CD4-positive, alpha-beta T cell (primary cell): ENCODE data around the gene CWC27. TPM values are rescaled to one million over a fixed set of nuclear protein-coding genes. Genes with fewer than 3 reads are reported as not detected.

Experiments
- ATAC-seq: fragments of 200-7000 bp; cut with Tn5 transposase; one replicate; pipeline ENCODE4 v1.10.0; 2022; ENCODE audit warnings: mild to moderate bottlenecking; ENCODE audit not compliant: poor library complexity
- CTCF ChIA-PET: fragments of 350-600 bp; sonication (Branson Sonifier 250); formaldehyde crosslinking; loops from one replicate; lab custom pipeline; 2021; ENCODE audit warnings: antibody characterized with exemption, inconsistent platforms; lab: Charles Lee
- POLR2A ChIA-PET: fragments of 350-600 bp; sonication (Branson Sonifier 250); formaldehyde crosslinking; loops from one replicate; lab custom pipeline; 2021; ENCODE audit warnings: antibody characterized with exemption, inconsistent platforms; lab: Charles Lee
- DNase-seq, 14 experiments: peaks; one replicate each; pipeline ENCODE4 v3.0.0-alpha.2; 2013 to 2020; ENCODE audit warnings: mixed read lengths in 2 of 14
- H3K27ac ChIP-seq, 2 donors: one replicate each; pipeline versions ENCODE4 v1.5.1 to v1.7.0; 2013; ENCODE audit warnings: low read length in 2 of 2, low read depth in 1 of 2, mild to moderate bottlenecking in 1 of 2
- H3K27me3 ChIP-seq, 2 experiments: 1 replicate in 1 of 2; 2 replicates in 1 of 2; pipeline versions ENCODE4 v1.6.1 to v1.7.0; 2013; ENCODE audit warnings: low read length in 2 of 2, control low read depth in 1 of 2, mild to moderate bottlenecking in 1 of 2, moderate library complexity in 1 of 2; ENCODE audit not compliant: insufficient read depth in 2 of 2, control insufficient read depth in 1 of 2
- H3K36me3 ChIP-seq: one replicate; pipeline ENCODE4 v1.6.1; 2013; ENCODE audit warnings: low read length, control low read depth; ENCODE audit not compliant: insufficient read depth
- H3K4me1 ChIP-seq: one replicate; pipeline ENCODE4 v1.6.1; 2013; ENCODE audit warnings: low read length, control low read depth; ENCODE audit not compliant: insufficient read depth
- H3K4me3 ChIP-seq: one replicate; pipeline ENCODE4 v1.5.1; 2013; ENCODE audit warnings: mild to moderate bottlenecking, low read length, moderate library complexity
- H3K9me3 ChIP-seq, 2 experiments: 1 replicate in 1 of 2; 2 replicates in 1 of 2; pipeline versions ENCODE4 v1.6.1 to v1.7.0; 2013; ENCODE audit warnings: low read length in 2 of 2, mild to moderate bottlenecking in 2 of 2, control low read depth in 1 of 2, moderate library complexity in 1 of 2; ENCODE audit not compliant: control insufficient read depth in 1 of 2, insufficient read depth in 1 of 2
- H3K27ac Mint-ChIP-seq: one replicate; pipeline ENCODE4 v1.8.0; 2020; ENCODE audit warnings: mixed read lengths
- H3K27me3 Mint-ChIP-seq: one replicate; pipeline ENCODE4 v1.8.0; 2021; ENCODE audit warnings: mixed read lengths
- H3K36me3 Mint-ChIP-seq: one replicate; pipeline ENCODE4 v1.8.0; 2021; ENCODE audit warnings: low read depth, mixed read lengths
- H3K4me1 Mint-ChIP-seq: one replicate; pipeline ENCODE4 v1.8.0; 2021; ENCODE audit warnings: low read depth, mixed read lengths
- H3K4me3 Mint-ChIP-seq: one replicate; pipeline ENCODE4 v1.8.0; 2020; ENCODE audit warnings: mild to moderate bottlenecking, mixed read lengths
- H3K9me3 Mint-ChIP-seq: one replicate; pipeline ENCODE4 v1.8.0; 2020; ENCODE audit warnings: mixed read lengths
- intact Hi-C, 2 experiments: fragments of 100-400 bp; cut with DNase I in 1 of 2; cut with micrococcal nuclease in 1 of 2; formaldehyde crosslinking; loops; one replicate each; pipeline versions ENCODE4 v1.15.1 to v1.9.0; 2023 to 2025; cut with DNase I, micrococcal nuclease
- total RNA-seq, 174 experiments: library from RNA in 2 of 174; stranded (reverse) in 2 of 174; gene quantifications; one replicate each; pipeline ENCODE4 v1.2.3 and lab custom pipeline; 2021 to 2026
- TF ChIP-seq, protein P1 (sequence below): fragments of 200-600 bp; IDR thresholded peaks from one replicate; pipeline ENCODE4 v1.8.0; 2022; ENCODE audit warnings: antibody characterized with exemption, mild to moderate bottlenecking

Gene CWC27
- total RNA-seq, 2 experiments from 2014 or later = 14.2 to 14.5 TPM

DNA sequence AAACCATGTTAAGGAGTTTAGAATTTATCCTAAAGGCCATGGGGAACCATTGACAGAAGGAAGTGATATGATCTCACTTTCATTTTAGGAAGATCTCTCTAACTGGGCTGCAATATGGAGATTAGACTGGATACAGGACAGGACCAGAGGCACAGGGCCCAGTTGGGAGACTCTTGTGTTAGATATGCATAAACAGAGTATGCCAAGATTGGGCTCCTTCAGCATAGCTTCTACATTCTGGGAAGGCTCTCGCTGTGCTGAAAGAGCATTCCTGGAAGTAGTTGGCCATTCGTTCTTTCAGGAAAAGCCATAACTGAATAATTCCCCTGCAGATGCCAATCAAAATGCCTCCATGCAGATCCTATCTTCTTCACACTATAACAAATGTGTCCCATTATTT is 204.5 kb downstream of the CWC27 start:
- H3K27ac Mint-ChIP-seq = no peak overlapping the region
- peaks cover 76% of the 10 kb centered on the region for H3K36me3 Mint-ChIP-seq
- DNase-seq = no peak
- CTCF ChIA-PET = no interaction called here
- POLR2A ChIA-PET = no interaction called here
- H3K27me3 ChIP-seq = no peaks in the 10 kb centered on the region
- H3K27me3 Mint-ChIP-seq = no peaks in the 10 kb centered on the region
- H3K4me1 Mint-ChIP-seq = peaks cover 6% of the 10 kb centered on the region
- no peaks in the 10 kb centered on the region for H3K9me3 Mint-ChIP-seq
- no peaks in the 10 kb centered on the region for H3K36me3 ChIP-seq
- H3K27ac ChIP-seq = no peak overlapping the region
- H3K9me3 ChIP-seq = no peaks in the 10 kb centered on the region
- no peaks in the 10 kb centered on the region for H3K4me1 ChIP-seq
- no peak overlapping the region for H3K4me3 Mint-ChIP-seq
- no peak overlapping the region for H3K4me3 ChIP-seq
- no peak for ATAC-seq
- TF ChIP-seq, protein P1, sequence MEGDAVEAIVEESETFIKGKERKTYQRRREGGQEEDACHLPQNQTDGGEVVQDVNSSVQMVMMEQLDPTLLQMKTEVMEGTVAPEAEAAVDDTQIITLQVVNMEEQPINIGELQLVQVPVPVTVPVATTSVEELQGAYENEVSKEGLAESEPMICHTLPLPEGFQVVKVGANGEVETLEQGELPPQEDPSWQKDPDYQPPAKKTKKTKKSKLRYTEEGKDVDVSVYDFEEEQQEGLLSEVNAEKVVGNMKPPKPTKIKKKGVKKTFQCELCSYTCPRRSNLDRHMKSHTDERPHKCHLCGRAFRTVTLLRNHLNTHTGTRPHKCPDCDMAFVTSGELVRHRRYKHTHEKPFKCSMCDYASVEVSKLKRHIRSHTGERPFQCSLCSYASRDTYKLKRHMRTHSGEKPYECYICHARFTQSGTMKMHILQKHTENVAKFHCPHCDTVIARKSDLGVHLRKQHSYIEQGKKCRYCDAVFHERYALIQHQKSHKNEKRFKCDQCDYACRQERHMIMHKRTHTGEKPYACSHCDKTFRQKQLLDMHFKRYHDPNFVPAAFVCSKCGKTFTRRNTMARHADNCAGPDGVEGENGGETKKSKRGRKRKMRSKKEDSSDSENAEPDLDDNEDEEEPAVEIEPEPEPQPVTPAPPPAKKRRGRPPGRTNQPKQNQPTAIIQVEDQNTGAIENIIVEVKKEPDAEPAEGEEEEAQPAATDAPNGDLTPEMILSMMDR = no peak
- intact Hi-C loops = no loop called here

GRCh38 chr5:64977779-64978178 is 209.0 kb downstream of the CWC27 start:
- H3K4me1 Mint-ChIP-seq = no peaks in the 10 kb centered on the region
- no peaks in the 10 kb centered on the region for H3K9me3 Mint-ChIP-seq
- ChIA-PET CTCF (no interaction called here), POLR2A (no interaction called here)
- ATAC-seq (no peak), DNase-seq (no peak)
- H3K27ac Mint-ChIP-seq = no peak overlapping the region
- no peaks in the 10 kb centered on the region for H3K36me3 ChIP-seq
- H3K4me3 ChIP-seq = no peak overlapping the region
- H3K27me3 ChIP-seq = no peaks in the 10 kb centered on the region
- peaks cover 83% of the 10 kb centered on the region for H3K36me3 Mint-ChIP-seq
- H3K9me3 ChIP-seq = no peaks in the 10 kb centered on the region
- H3K4me3 Mint-ChIP-seq = no peak overlapping the region
- no peaks in the 10 kb centered on the region for H3K27me3 Mint-ChIP-seq
- no peaks in the 10 kb centered on the region for H3K4me1 ChIP-seq
- TF ChIP-seq, protein P1 = no peak
- H3K27ac ChIP-seq = no peak overlapping the region
- intact Hi-C loops = no loop called here

DNA sequence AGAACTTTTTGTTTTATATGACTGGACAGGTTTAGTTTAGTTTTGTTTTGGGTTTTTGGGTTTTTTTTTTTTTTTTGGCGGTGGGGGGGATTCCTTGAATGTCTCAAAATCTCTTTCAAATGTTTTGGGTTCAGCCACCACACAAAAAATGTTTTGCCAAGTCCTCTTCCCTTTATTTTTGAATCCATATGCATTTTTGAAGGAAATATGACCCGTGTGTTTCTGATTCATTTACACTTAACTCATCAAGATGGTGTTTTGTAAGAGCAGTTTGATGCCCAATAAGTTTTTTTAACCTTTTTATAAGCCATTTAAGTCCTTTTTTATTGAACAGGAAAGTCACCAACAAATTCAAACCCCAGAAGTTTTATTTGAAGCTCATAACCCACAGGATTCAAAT is 209.8 kb downstream of the CWC27 start:
- H3K36me3 ChIP-seq = no peaks in the 10 kb centered on the region
- no peak overlapping the region for H3K27ac ChIP-seq
- H3K4me1 Mint-ChIP-seq = no peaks in the 10 kb centered on the region
- peaks cover 81% of the 10 kb centered on the region for H3K36me3 Mint-ChIP-seq
- TF ChIP-seq, protein P1 = no peak
- DNase-seq (no peak), ATAC-seq (no peak)
- H3K4me1 ChIP-seq = no peaks in the 10 kb centered on the region
- intact Hi-C loops = no loop called here
- no peak overlapping the region for H3K4me3 Mint-ChIP-seq
- no peaks in the 10 kb centered on the region for H3K9me3 ChIP-seq
- H3K27me3 Mint-ChIP-seq = no peaks in the 10 kb centered on the region
- no peak overlapping the region for H3K4me3 ChIP-seq
- ChIA-PET CTCF (no interaction called here), POLR2A (no interaction called here)
- no peaks in the 10 kb centered on the region for H3K9me3 Mint-ChIP-seq
- H3K27ac Mint-ChIP-seq = no peak overlapping the region
- H3K27me3 ChIP-seq = no peaks in the 10 kb centered on the region
